Activated naive CD8-positive, alpha-beta T cell treated with anti-CD3 and anti-CD28 coated beads for 36 hours (primary cell): Measurements from ENCODE around the gene NR1H4. TPM values are rescaled to one million over a fixed set of nuclear protein-coding genes. Genes with fewer than 3 reads are reported as not detected.
"Not testable (repeated sequence)": the region's sequence is repeated elsewhere in the genome, so short reads cannot be mapped to it uniquely, and the experiment has no call there.

Experiments
- DNase-seq: peaks from one replicate; pipeline ENCODE4 v3.0.0; 2021
- H3K27ac Mint-ChIP-seq: one replicate; pipeline ENCODE4 v1.8.0; 2022; ENCODE audit warnings: mild to moderate bottlenecking, moderate library complexity, mixed read lengths
- H3K27me3 Mint-ChIP-seq: one replicate; pipeline ENCODE4 v1.8.0; 2022; ENCODE audit warnings: mild to moderate bottlenecking, mixed read lengths
- H3K36me3 Mint-ChIP-seq: one replicate; pipeline ENCODE4 v1.8.0; 2021; ENCODE audit warnings: mild to moderate bottlenecking, mixed read lengths
- H3K4me1 Mint-ChIP-seq: one replicate; pipeline ENCODE4 v1.8.0; 2021; ENCODE audit warnings: mixed read lengths
- H3K4me3 Mint-ChIP-seq: one replicate; pipeline ENCODE4 v1.8.0; 2022; ENCODE audit warnings: mild to moderate bottlenecking, moderate library complexity, mixed read lengths
- H3K9me3 Mint-ChIP-seq: one replicate; pipeline ENCODE4 v1.8.0; 2022; ENCODE audit warnings: mixed read lengths
- total RNA-seq, 2 experiments: library from RNA; stranded (reverse); gene quantifications; one replicate each; pipeline ENCODE4 v1.2.3, GENCODE V29; 2021

NR1H4 gene
- total RNA-seq, 2 experiments from 2014 or later = not detected

DNA sequence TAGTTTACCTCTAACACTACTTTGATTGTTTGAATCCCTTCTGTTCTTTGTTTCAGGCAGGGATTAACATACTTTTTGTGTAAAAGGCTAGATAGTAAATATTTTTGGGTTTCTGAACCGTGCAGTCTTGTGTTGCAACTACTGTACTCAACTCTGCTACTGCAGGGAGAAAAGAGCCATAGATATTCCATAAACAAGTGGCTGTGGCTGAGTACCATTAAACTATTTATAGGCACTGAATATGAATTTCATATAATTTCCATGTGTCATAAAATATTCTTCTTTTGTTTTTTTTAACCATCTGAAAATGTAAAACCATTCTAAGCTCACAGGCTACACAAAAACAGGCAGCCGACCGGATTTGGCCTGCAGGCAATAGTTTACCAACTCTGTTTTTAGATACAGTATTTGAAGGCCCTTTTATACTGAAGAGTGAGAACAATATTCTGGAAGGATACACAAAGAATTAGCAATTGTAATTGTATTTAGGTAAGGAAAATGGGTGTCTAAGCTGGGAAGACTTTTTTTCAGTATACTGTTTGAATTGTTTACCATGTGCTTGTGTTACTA is 15.7 kb downstream of the NR1H4 start:
- no peaks in the 10 kb centered on the region for H3K36me3 Mint-ChIP-seq
- no peak overlapping the region for H3K4me3 Mint-ChIP-seq
- H3K27ac Mint-ChIP-seq = no peak overlapping the region
- DNase-seq = no peak
- H3K9me3 Mint-ChIP-seq = no peaks in the 10 kb centered on the region
- H3K4me1 Mint-ChIP-seq = no peaks in the 10 kb centered on the region
- H3K27me3 Mint-ChIP-seq = peaks cover 5% of the 10 kb centered on the region

DNA sequence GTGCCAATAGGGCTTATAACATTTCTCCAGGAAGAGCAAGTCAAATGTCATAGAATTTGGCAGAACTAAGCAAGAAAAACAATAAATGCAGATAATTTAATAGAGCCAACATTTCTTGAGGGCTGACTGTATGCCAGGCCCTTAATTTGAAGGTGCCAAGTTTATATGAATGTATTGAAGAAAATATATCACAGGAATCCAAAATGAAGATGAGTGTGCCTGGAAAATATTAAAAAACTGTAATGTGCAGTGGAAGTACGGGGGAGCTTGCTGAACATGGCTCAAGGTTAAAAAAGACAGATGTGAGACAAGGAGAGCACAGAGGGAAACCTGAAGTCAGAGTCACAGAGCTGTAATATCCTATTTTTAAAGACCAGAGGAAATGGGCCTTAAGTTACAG is 16.4 kb downstream of the NR1H4 start:
- Mint-ChIP-seq H3K9me3 (no peaks in the 10 kb centered on the region), H3K36me3 (no peaks in the 10 kb centered on the region), H3K4me3 (no peak overlapping the region), H3K27ac (no peak overlapping the region), H3K4me1 (no peaks in the 10 kb centered on the region), H3K27me3 (peaks cover 5% of the 10 kb centered on the region)
- no peak for DNase-seq

DNA sequence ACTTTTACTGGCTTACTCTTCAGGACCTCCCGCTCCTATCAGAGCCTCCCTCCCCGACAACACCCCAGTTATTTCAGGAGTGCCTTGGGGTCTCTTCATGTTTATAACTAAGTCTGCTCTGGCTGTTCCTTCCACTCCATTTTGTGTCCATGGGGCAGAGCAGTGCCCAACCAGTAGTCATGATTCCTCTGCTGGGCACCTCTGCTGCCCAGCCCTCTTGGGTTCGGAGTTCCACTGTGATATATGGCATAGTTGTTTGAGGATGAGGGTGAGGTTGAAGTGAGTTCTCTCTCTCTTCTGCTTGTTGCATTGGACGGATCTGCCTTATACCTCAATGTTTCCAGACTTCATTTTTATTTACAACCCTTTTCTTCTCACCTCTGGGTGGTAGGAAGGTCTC is 17.4 kb downstream of the NR1H4 start:
- H3K27ac Mint-ChIP-seq = no peak overlapping the region
- no peaks in the 10 kb centered on the region for H3K9me3 Mint-ChIP-seq
- no peaks in the 10 kb centered on the region for H3K4me1 Mint-ChIP-seq
- no peaks in the 10 kb centered on the region for H3K36me3 Mint-ChIP-seq
- H3K27me3 Mint-ChIP-seq = peaks cover 5% of the 10 kb centered on the region
- DNase-seq = no peak
- H3K4me3 Mint-ChIP-seq = no peak overlapping the region

DNA sequence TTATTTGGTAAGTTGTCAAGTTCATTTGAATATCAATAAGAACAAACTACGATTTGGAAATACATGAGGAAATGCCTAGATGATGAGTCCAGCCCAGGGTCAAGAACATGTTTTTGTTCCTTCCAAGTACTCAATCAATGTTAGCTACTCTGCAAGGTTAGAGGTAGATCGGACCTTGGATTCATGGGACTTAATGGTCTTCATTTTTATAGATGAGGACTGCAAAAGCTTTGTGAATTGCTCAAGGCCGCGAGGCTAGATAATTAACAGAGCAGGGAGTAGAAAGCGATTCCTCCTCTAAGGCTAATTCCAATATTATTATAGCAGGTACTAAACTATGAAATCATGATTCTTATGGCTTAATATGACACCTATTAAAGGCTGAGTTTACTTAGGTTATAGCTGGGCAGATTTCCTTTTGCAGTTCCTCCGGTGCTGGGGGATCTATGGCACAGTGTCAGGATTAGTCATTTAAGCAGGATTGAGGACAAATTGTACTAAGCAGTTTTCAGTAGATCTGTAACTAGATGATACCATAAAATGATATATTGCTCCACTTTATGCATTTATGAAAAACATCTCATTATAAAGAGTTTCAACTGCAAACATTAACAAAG is 19.8 kb downstream of the NR1H4 start:
- Mint-ChIP-seq H3K4me3 (no peak overlapping the region), H3K9me3 (no peaks in the 10 kb centered on the region), H3K4me1 (no peaks in the 10 kb centered on the region), H3K27ac (no peak overlapping the region), H3K36me3 (no peaks in the 10 kb centered on the region), H3K27me3 (no peaks in the 10 kb centered on the region)
- no peak for DNase-seq

DNA sequence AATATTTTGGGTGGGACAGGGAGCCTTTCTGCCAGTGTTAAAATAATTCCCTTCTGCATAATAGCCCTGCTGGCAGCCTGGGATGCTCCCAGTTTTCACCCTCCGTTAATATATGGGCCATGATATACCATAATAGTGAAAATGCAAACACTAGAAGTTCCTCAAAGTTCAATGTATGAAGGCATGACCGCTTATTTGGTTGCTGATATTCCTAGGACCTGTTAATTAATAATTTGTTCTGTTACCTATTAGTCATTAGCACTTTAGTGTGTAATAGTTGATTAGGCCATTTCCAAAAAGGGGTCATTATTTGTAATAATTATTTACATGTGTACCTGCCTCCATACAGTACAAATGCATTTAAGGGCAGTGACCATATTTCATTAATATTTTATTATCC is 20.4 kb downstream of the NR1H4 start:
- no peak overlapping the region for H3K27ac Mint-ChIP-seq
- H3K4me1 Mint-ChIP-seq = no peaks in the 10 kb centered on the region
- H3K9me3 Mint-ChIP-seq = no peaks in the 10 kb centered on the region
- no peaks in the 10 kb centered on the region for H3K36me3 Mint-ChIP-seq
- H3K4me3 Mint-ChIP-seq = no peak overlapping the region
- no peak for DNase-seq
- H3K27me3 Mint-ChIP-seq = no peaks in the 10 kb centered on the region

DNA sequence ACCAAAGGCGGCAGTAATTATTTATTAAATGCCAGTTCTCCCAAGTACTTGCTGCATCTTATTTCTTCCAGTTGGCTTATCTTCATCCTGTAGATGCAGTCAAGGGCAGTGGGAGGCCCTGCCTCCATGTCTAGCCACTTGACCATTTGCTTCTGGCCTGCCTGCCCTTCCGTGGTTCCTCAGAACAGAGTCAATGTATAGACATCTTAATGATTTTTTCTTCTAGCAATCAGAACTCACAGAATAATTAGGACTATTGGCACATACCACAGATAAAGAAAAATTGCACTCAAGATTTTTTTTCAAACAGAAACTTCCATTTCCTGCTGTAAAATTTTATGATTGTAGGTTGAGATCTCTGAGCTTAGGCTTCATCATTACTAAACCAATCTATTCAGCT is 20.9 kb downstream of the NR1H4 start:
- no peak for DNase-seq
- no peaks in the 10 kb centered on the region for H3K27me3 Mint-ChIP-seq
- H3K36me3 Mint-ChIP-seq = no peaks in the 10 kb centered on the region
- no peaks in the 10 kb centered on the region for H3K4me1 Mint-ChIP-seq
- H3K27ac Mint-ChIP-seq = no peak overlapping the region
- H3K4me3 Mint-ChIP-seq = no peak overlapping the region
- no peaks in the 10 kb centered on the region for H3K9me3 Mint-ChIP-seq

DNA sequence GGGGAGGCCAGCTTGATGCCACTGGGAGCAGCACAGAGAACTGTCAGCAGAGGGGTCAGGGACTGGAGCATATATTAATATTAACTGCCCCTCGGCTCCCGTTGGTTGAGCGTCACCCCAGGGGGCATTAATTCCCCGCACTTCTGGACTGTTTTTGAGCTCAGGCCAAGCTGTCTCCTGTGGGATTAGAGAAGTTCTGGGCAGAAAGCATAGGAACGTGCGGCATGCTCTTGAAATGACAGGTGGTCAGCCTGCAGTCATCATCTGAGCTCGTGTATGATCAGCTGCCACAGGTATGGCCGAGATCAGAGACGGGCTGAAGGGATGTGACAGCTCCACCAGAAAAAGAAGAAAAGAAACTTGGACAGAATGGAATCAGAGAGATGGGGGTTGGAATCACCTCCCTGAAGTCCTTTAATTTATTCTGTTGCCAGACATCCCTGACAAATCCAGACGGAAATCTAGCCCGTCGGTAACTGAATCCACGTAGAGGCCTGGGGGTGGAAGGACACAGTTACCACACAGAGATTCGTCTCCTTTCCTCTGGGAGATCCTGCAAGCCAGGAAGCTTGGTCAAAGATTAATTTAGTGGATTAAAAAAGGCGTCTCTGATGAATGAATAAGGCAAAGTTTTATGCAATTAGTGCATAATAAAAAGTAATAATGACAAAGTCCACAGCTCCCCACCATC is 23.6 kb downstream of the NR1H4 start:
- Mint-ChIP-seq H3K4me1 (no peaks in the 10 kb centered on the region), H3K36me3 (no peaks in the 10 kb centered on the region), H3K27me3 (peaks cover 1% of the 10 kb centered on the region), H3K4me3 (no peak overlapping the region), H3K9me3 (no peaks in the 10 kb centered on the region), H3K27ac (no peak overlapping the region)
- DNase-seq = no peak

DNA sequence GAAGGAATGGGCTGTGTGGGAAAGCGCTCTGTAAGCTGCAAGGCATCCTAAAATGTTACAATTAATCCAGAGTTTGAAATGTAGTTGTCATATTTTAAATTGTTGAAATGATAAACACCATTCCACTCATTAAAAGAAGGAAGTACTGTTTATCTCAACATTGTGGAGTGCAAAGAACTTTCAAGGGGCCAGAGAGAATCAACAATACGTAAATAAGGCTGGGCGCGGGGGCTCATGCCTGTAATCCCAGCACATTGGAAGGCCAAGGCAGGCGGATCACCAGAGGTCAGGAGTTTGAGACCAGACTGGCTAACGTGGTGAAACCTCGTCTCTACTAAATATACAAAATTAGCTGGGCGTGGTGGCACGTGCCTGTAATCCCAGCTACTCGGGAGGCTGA is 24.5 kb downstream of the NR1H4 start:
- DNase-seq = no peak
- peaks cover 4% of the 10 kb centered on the region for H3K27me3 Mint-ChIP-seq
- H3K36me3 Mint-ChIP-seq = no peaks in the 10 kb centered on the region
- H3K9me3 Mint-ChIP-seq = no peaks in the 10 kb centered on the region
- H3K4me1 Mint-ChIP-seq = no peaks in the 10 kb centered on the region
- H3K27ac Mint-ChIP-seq = no peak overlapping the region
- H3K4me3 Mint-ChIP-seq = no peak overlapping the region

DNA sequence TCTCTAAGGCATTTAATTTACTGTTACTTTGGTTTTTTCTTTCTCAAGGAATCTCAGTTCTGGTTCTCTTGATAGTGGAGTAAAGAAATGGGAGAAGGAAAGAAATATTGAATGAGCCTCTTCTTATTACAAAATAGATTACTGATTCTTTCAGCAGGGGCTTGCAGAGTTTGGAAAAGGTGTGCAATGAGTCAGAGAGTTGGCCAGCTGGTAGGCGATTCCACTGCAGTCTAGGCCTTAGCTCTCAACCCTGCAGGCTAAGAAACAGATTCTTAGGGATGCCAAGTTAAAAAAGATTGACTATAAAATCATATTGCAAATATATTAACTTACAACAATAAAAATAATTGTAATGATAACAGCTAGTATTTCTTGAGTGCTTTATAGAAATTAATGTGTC is 25.8 kb downstream of the NR1H4 start:
- H3K36me3 Mint-ChIP-seq = no peaks in the 10 kb centered on the region
- H3K27me3 Mint-ChIP-seq = peaks cover 4% of the 10 kb centered on the region
- no peak for DNase-seq
- no peaks in the 10 kb centered on the region for H3K9me3 Mint-ChIP-seq
- H3K4me1 Mint-ChIP-seq = no peaks in the 10 kb centered on the region
- H3K27ac Mint-ChIP-seq = no peak overlapping the region
- no peak overlapping the region for H3K4me3 Mint-ChIP-seq

DNA sequence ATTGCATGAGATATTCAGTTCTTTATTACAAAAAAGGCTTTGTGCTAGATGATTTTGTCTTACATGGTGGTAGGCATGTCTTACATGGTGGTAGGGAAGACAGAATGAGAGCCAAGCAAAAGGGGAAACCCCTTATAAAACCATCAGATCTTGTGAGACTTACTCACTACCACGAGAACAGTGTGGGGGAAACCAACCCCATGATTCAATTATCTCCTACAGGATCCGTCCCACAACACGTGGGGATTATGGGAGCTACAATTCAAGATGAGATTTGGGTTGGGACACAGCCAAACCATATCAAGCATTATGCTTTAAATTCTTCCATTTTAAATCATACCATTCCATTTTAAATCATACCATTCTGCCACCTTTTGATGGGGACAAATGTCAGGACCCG is 29.1 kb downstream of the NR1H4 start:
- not testable (repeated sequence) for H3K4me3 Mint-ChIP-seq, H3K9me3 Mint-ChIP-seq

DNA sequence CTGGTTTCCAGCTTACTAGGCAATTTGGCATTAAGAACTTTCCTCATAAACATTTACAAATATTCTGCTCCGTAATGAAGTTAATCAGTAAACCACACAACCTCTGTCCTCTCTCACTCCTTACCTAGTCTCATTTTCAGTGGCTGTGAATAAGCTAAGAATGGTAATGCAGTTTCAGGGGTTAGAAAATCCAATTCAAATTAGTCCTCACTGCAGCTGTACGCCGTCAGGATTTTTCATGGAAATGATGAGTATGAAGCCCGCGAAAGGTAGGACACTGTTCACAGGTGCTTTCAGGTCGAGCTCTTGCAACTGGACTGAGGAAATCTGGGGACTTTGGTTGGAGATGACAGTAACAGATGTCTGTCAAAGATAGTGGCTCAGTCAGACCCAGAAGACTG is 29.6 kb downstream of the NR1H4 start:
- no peaks in the 10 kb centered on the region for H3K4me1 Mint-ChIP-seq
- no peak overlapping the region for H3K27ac Mint-ChIP-seq

More for the DNA sequence above, 29.1 kb downstream of the NR1H4 start:
- not testable (repeated sequence) for H3K27me3 Mint-ChIP-seq, DNase-seq, H3K4me1 Mint-ChIP-seq, H3K36me3 Mint-ChIP-seq, H3K27ac Mint-ChIP-seq

DNA sequence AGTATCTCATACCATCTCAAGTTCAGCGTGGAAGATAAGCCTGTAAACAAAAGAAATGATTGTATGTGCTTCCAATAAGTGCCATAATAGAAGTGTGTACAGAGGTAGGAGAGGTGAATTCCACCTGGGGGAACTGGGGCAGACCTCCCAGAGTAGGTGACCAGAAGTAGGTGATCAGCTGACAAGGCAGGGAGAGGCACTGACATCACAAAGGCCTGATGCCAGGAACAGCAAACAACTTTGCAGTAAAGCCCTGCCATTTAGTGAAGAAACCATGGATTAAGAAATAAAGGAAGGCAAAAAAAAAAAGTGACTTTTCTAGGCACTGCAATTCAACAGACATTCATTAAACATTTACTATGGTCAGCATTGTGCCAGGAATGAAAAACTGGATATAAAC is 31.1 kb downstream of the NR1H4 start:
- DNase-seq = no peak
- no peaks in the 10 kb centered on the region for H3K9me3 Mint-ChIP-seq
- H3K4me1 Mint-ChIP-seq = no peaks in the 10 kb centered on the region
- H3K27me3 Mint-ChIP-seq = peaks cover 7% of the 10 kb centered on the region
- no peaks in the 10 kb centered on the region for H3K36me3 Mint-ChIP-seq
- H3K4me3 Mint-ChIP-seq = no peak overlapping the region
- H3K27ac Mint-ChIP-seq = no peak overlapping the region

More for the DNA sequence above, 29.6 kb downstream of the NR1H4 start:
- Mint-ChIP-seq H3K9me3 (no peaks in the 10 kb centered on the region), H3K36me3 (no peaks in the 10 kb centered on the region), H3K27me3 (peaks cover 7% of the 10 kb centered on the region), H3K4me3 (no peak overlapping the region)
- no peak for DNase-seq

DNA sequence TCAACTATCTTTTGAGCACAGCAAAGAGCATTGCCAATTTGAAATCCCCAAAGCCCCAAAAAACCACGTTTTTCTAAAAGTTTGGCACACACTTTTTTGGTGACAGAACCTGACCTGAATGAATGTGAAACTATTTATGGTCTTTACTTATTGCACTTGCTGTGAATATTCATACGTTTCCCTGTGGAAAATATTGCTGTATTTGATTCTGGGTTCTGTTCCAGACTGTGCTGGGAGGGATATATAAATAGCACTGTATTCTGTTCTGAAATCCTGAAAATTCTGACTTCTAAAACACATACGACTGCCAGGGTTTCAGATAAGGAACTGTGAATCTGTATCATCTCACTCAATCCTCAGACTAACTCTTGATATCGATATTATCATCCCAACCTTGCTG is 35.1 kb downstream of the NR1H4 start:
- H3K27ac Mint-ChIP-seq = no peak overlapping the region
- DNase-seq = no peak
- H3K36me3 Mint-ChIP-seq = no peaks in the 10 kb centered on the region
- no peaks in the 10 kb centered on the region for H3K9me3 Mint-ChIP-seq
- H3K27me3 Mint-ChIP-seq = peaks cover 3% of the 10 kb centered on the region
- H3K4me1 Mint-ChIP-seq = no peaks in the 10 kb centered on the region
- no peak overlapping the region for H3K4me3 Mint-ChIP-seq

DNA sequence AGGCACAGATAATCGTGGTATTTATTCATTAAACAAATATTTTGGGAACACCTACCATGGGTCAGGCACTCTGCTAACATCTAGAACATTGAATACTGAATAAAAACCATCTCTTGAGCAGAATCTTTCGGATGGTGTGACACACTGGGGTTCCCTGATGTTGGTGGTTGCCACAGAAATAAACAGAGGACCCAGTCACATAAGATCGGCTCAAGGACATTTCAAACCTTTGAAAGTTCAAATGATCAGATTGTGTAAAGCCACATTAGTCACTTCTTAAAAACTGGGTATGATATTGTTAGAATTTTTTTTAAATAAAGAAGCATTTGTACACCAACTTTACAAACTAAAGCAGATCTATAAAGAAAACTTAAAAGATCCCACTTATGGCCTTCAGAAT is 39.0 kb downstream of the NR1H4 start:
- H3K27ac Mint-ChIP-seq = no peak overlapping the region
- no peak overlapping the region for H3K4me3 Mint-ChIP-seq
- no peaks in the 10 kb centered on the region for H3K36me3 Mint-ChIP-seq
- H3K9me3 Mint-ChIP-seq = no peaks in the 10 kb centered on the region
- H3K27me3 Mint-ChIP-seq = no peaks in the 10 kb centered on the region
- no peak for DNase-seq
- H3K4me1 Mint-ChIP-seq = no peaks in the 10 kb centered on the region

DNA sequence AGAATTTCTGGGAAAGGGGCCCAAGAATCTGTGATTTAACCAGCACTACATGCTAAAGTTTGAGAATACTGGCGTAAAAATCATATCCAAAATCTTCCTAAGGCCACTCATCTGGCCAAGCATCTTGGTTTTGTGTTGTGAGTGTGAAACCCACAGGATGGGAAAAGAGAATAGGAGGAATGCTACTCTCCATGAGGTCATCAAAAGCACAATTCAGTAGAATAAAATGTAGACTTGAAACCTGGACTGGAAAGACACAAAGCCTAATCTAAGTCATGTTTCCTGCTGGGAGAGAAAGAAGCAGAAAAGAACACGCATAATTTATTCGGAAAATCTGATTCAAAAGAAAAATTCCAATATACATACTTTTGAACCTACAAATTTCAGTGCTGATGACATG is 42.3 kb downstream of the NR1H4 start:
- Mint-ChIP-seq H3K27ac (no peak overlapping the region), H3K4me3 (no peak overlapping the region), H3K27me3 (no peaks in the 10 kb centered on the region), H3K9me3 (no peaks in the 10 kb centered on the region), H3K36me3 (no peaks in the 10 kb centered on the region), H3K4me1 (no peaks in the 10 kb centered on the region)
- no peak for DNase-seq

DNA sequence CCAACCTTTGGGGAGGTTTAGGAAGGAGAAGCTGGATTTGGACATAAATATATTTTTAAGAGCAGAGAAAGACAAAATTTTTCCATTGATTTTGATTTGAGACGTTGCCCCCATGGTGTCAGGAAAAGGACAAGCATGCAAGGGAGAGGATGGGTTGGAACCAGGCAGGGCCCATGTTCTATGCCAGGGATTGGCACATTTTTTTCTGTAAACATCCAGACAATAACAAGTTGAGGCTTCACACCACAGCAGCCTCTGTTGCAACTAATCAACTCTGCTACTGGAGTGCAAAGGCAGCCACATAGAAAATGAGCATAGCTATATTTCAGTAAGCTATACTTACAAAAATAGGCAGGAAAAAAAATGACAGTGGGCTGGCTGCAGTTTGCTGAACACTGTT is 44.7 kb downstream of the NR1H4 start:
- no peaks in the 10 kb centered on the region for H3K36me3 Mint-ChIP-seq
- H3K9me3 Mint-ChIP-seq = no peaks in the 10 kb centered on the region
- H3K27me3 Mint-ChIP-seq = no peaks in the 10 kb centered on the region
- H3K4me3 Mint-ChIP-seq = no peak overlapping the region
- H3K27ac Mint-ChIP-seq = no peak overlapping the region
- H3K4me1 Mint-ChIP-seq = no peaks in the 10 kb centered on the region
- no peak for DNase-seq
